Lung (tissue), 12 donors: ENCODE data around the gene IDNK. TPM values are rescaled to one million over a fixed set of nuclear protein-coding genes. Genes with fewer than 3 reads are reported as not detected.

ENCODE experiments used
- ATAC-seq: fragments of 200-7000 bp; cut with Tn5 transposase; one replicate; pipeline ENCODE4 v1.9.1; 2020; ENCODE audit warnings: moderate number of reproducible peaks; ENCODE audit not compliant: insufficient read depth, low FRiP score
- DNase-seq, 3 donors: peaks; one replicate each; pipeline ENCODE4 v3.0.0-alpha.2; 2013 to 2017
- H3K27ac ChIP-seq, 2 donors: one replicate each; pipeline ENCODE4 v1.5.1; 2013; ENCODE audit warnings: mild to moderate bottlenecking in 2 of 2, moderate library complexity in 2 of 2, control low read depth in 1 of 2, inconsistent platforms in 1 of 2, low read depth in 1 of 2, low read length in 1 of 2
- H3K27me3 ChIP-seq, 3 donors: one replicate each; pipeline ENCODE4 v1.5.1; 2013; ENCODE audit warnings: low read length in 2 of 3; ENCODE audit not compliant: control insufficient read depth in 3 of 3, insufficient read depth in 3 of 3
- H3K36me3 ChIP-seq, 4 donors: one replicate each; pipeline ENCODE4 v1.5.1; 2013; ENCODE audit warnings: low read length in 4 of 4, mild to moderate bottlenecking in 1 of 4, moderate library complexity in 1 of 4; ENCODE audit not compliant: control insufficient read depth in 4 of 4, insufficient read depth in 4 of 4
- H3K4me1 ChIP-seq, 5 donors: one replicate each; pipeline ENCODE4 v1.5.1; 2013; ENCODE audit warnings: low read length in 5 of 5, mild to moderate bottlenecking in 2 of 5, moderate library complexity in 1 of 5; ENCODE audit not compliant: control insufficient read depth in 5 of 5, insufficient read depth in 5 of 5
- H3K4me3 ChIP-seq: one replicate; pipeline ENCODE4 v1.5.1; 2013; ENCODE audit warnings: mild to moderate bottlenecking, control low read depth, moderate library complexity
- H3K9ac ChIP-seq, 2 donors: one replicate each; pipeline ENCODE4 v1.5.1; 2013; ENCODE audit warnings: low read length in 2 of 2, control low read depth in 1 of 2; ENCODE audit not compliant: insufficient read depth in 1 of 2
- H3K9me3 ChIP-seq, 4 donors: one replicate each; pipeline ENCODE4 v1.5.1; 2013; ENCODE audit warnings: low read length in 3 of 4, mild to moderate bottlenecking in 1 of 4, moderate library complexity in 1 of 4; ENCODE audit not compliant: control insufficient read depth in 4 of 4, insufficient read depth in 3 of 4
- WGBS, 2 donors: extraction: QIAGEN DNeasy Blood & Tissue Kit; methylation state at CpG; one replicate each; pipeline ENCODE4 v1.1.7; 2013; 5-methylcytosine and 5-hydroxymethylcytosine counted together
- polyA plus RNA-seq, 2 donors: library from polyadenylated mRNA; stranded (reverse); fragments of 200-250 nt; gene quantifications; one replicate each; pipeline ENCODE4 v1.2.1, GENCODE V29; 2013
- total RNA-seq, 2 donors: library from RNA; depleted of rRNA in 1 of 2; stranded (reverse); fragments of >200 nt in 1 of 2; gene quantifications; one replicate each; pipeline ENCODE4 v1.2.1, GENCODE V29; 2014 to 2021
- TF ChIP-seq, protein P1 (sequence below): IDR thresholded peaks from 2 replicates; pipeline ENCODE4 v1.5.1; 2012; ENCODE audit warnings: mild to moderate bottlenecking; ENCODE audit errors: control extremely low read depth, extremely low read depth
- donor health status: control.
- donor health status: control.
- donor health status: Bipolar disorder and iron deficiency.
- donor health status: healthy.
- donor health status: DM: yes; HTN: yes; CAD: no.

The IDNK gene
- total and polyA plus RNA-seq, 4 donors = 5.7 to 9.3 (median 5.8) TPM

DNA sequence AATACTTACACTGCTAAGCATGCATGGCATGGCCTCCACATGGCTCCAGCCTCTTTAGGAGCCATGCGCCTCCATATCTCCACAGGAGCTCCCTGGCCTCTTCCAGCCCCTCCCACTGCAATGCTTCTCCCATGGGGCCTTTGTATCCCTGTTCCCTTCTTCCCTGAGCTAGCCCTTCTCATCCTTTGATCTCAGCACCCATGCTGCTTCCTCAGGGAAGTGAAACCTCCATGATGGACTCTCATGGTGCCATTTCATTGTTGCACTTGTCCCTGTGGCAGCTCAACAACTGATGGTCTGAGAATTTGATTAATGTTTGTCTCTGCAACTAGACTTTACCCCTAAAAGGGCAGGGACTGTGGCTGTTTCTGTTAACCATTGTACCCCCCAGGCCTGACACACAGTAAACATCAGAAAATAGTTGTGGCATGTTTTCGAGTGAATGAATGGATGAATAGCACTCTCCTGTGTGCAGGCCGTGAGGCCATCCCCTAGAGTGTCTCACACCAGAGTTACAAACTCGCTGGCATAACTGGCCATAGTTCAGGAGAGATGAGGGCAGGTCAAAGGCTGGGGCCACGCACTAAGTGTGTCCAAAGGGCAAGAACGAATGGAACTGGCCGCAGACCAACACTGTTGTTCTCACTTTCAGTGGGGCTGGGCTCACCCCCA is 6.6 kb downstream of the IDNK start:
- no peaks in the 10 kb centered on the region for H3K36me3 ChIP-seq
- DNase-seq (no peak), ATAC-seq (no peak)
- H3K9ac ChIP-seq = no peak overlapping the region
- 90 to 91% methylated on average over 7 of the region's 7 CpGs for WGBS, 2 donors
- TF ChIP-seq, protein P1, sequence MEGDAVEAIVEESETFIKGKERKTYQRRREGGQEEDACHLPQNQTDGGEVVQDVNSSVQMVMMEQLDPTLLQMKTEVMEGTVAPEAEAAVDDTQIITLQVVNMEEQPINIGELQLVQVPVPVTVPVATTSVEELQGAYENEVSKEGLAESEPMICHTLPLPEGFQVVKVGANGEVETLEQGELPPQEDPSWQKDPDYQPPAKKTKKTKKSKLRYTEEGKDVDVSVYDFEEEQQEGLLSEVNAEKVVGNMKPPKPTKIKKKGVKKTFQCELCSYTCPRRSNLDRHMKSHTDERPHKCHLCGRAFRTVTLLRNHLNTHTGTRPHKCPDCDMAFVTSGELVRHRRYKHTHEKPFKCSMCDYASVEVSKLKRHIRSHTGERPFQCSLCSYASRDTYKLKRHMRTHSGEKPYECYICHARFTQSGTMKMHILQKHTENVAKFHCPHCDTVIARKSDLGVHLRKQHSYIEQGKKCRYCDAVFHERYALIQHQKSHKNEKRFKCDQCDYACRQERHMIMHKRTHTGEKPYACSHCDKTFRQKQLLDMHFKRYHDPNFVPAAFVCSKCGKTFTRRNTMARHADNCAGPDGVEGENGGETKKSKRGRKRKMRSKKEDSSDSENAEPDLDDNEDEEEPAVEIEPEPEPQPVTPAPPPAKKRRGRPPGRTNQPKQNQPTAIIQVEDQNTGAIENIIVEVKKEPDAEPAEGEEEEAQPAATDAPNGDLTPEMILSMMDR = no peak
- no peaks in the 10 kb centered on the region for H3K9me3 ChIP-seq
- no peak overlapping the region for H3K4me3 ChIP-seq
- H3K27me3 ChIP-seq = no peaks in the 10 kb centered on the region
- no peak overlapping the region for H3K27ac ChIP-seq
- H3K4me1 ChIP-seq = peaks cover 0 to 2% (median 0%) of the 10 kb centered on the region in 5 donors

DNA sequence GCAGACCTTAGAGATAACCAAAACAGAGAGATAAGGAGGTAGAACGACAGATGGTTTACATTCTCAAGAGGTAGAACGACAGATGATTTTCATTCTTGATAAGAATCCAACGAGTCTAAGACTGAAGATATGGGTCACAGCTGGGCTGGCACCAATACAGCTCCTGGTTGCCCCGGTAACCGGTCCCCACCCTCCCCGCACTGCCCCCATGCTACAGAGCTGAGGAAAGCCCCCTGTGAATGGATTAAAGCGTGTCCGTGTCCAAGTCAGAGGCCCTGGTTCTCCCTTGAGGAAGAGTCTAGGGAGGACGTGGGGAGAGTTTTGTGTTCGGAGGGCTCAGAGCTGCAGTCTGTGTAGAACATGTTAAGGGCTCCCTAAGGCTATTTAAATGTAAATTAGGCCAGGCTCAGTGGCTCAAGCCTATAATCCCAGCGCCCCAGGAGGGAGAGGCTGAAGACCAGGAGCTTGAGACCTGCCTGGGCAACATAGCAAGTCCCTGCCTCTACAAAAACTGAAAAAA is 8.1 kb downstream of the IDNK start:
- Histone ChIP-seq H3K27ac (no peak overlapping the region), H3K27me3 (no peaks in the 10 kb centered on the region), H3K4me1 (peaks cover 0 to 2% (median 0%) of the 10 kb centered on the region in 5 donors), H3K9ac (no peak overlapping the region), H3K9me3 (no peaks in the 10 kb centered on the region), H3K4me3 (no peak overlapping the region), H3K36me3 (no peaks in the 10 kb centered on the region)
- no peak for ATAC-seq
- 56 to 64% methylated on average over 11 of the region's 11 CpGs for WGBS, 2 donors
- peak in 2 of 3 donors; percentile 14 to 17 for DNase-seq
- TF ChIP-seq, protein P1 = no peak

DNA sequence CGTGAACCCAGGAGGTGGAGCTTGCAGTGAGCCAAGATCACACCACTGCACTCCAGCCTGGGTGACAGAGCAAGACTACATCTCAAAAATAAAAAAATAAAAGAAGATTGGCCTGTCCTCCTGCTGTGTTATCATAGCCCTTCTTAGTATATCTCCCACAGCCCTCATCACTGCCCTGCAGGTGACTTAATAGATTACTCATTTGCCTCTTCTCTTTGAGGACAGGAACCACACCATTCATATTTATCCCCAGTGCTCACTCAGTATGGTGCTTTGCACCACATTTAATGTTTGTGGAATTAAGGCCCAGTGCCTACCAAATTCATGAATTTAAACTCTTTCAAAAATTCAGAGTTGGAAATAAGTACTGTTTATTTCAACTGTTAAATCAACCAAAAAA is 10.3 kb downstream of the IDNK start:
- H3K27ac ChIP-seq = no peak overlapping the region
- TF ChIP-seq, protein P1 = no peak
- DNase-seq (no peak), ATAC-seq (no peak)
- no peak overlapping the region for H3K9ac ChIP-seq
- H3K9me3 ChIP-seq = no peaks in the 10 kb centered on the region
- 100% methylated on average over 1 of the region's 1 CpG for WGBS, 2 donors
- H3K36me3 ChIP-seq = no peaks in the 10 kb centered on the region
- H3K27me3 ChIP-seq = no peaks in the 10 kb centered on the region
- no peak overlapping the region for H3K4me3 ChIP-seq
- H3K4me1 ChIP-seq = peaks cover 0 to 2% (median 0%) of the 10 kb centered on the region in 5 donors
